ENCODE measurements around the gene MRPL14.

MRPL14 gene

DNA sequence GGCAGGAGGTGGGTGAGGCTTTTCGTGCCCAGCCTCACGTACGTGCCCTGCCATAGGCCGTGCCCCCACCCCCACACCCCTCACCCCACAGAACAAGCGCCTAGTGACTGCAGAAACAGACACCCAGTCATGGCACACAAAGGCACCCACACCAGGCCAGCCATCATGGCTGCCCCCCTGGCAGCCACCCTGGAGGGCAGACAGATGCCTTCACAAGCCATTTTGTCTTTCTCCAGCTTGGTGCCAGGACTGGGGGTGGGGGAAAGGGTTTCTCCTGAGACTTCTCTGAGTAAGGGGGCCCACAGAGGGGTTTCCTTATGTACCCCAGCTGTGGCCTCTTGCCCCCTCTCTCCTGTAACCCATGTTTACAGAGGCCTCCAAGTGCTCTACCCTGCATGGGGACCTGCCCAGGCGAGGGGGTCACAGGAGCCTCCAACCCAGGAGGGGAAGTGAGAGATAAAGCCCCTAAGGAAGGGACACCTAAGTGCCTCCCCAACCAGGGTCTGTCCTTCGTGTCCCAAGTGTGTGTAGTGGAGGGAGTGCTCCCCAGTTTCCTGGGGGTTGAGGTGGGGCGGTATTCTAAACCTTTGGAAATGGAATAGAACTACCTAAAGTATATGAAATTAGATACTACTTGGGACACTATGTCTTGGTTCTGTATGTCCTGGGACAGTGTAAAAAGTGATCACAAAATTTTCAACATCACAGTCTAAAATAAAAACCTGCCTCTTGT lies 49.9 kb downstream of the MRPL14 start:
- DNase-seq: no peak

DNA sequence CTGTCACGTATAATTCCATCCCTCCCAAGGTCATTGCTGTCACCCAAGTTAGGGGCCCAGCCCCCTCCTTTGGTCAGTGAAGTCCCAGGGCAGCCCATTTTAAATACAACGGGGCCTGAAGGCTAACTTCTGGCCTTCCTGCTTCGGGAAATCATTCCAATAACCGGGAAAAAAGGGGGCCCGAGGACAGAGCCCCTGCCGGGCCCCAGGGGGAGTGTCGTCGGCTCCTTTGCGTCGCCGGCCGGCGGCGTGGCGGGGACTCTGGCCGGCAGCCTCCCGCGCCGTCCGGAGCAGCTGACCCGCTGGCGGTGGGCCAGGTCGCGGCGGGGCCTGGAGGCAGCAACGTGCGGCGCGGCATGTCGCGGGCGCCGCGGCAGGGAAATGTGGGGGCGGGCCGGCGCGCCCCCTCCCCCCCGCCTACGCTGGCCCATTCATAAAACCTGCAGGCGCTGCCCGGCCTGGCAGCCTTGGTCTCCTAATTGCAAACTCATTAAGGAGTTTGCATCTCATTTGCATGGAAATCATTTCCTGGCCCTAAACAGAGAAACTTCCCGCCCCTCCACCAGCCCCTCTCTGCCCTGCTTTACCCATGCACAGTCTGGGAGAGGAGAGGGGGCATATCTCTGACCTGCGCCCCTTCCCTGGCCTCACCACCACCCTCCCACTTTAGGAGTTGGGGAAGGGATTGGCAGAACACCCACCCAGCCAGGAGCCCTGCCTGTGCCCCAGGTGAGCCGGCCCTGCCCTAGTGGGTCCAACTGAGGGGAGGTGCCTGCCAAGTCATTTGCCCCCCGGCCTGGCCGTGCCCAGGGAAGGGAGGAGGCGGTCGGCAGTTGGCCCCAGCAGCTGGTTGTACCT lies 50.7 kb downstream of the MRPL14 start:
- no peak for DNase-seq

DNA sequence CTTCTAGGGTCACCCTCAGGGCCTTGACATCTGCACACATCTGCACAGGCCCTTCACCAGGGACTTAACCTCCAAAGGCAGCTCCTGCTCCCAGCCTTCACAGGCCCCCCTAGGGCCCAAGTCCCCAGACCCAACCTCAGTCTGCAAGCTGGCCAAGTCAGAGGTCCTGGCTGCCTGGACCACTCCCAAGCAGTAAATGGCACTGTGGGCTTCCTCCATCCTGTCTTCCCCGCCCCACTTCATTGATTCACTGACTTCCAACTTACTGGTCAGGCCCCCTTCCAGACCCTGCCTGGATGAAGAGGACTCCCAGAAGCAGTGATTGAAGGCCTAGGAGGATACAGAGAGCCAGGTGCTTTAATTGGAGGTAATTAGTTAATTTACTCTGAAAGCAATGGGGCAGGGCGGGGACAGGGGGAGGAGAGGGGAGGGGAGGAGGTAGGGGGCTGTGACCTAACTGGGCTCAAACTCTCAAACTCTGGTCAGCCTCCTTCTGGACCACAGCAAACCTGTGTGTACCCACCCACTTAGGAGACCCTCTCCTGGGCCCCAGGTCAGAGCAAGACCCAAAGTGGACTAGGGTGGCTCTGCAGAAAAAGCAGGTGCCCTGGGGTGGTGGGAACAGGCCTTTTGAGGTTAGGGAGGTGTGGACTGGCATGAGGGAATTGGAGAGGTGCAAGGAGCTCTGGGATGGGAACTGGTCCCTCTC lies 51.5 kb downstream of the MRPL14 start:
- no peak for DNase-seq

DNA sequence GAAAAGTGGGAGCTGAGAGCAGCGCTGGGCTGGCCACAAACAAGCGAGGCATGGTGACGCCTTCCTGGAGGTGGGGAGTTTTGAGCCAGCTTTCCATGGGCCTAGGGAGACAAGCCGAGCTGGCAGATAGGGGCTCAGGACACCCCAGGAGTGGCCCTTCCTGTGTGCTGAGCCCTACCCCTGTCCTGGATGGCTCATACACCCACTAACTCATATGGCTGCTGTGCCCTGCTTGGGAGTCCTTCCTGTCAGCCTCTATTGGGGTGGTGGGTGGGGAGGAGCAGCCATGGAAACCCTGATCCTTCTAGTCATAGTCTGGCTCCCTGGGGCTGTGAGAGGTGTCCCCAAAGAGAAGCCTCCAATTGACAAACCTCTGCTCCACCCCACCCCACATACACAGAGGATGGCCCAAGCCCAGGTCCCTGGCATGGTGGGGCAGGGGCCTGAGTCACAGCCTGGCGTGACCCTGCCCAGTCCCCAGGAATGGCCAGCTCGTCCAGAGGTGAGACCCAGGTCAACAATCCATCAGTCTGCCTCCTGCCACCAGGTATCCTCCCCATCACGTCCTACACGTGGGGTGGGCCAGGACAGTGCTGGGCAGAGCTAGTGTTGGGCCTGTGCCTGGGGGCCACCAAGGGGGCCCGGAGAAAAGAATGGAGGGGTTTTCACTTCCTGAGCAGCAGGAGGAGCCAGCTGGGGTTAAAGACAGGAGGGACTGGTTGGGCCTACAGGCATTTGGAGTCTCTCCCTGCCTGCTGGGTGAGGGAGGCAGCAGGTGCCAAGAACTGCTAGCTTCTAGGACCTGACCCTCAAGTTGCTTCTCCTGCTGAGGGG lies 52.2 kb downstream of the MRPL14 start:
- no peak for DNase-seq

DNA sequence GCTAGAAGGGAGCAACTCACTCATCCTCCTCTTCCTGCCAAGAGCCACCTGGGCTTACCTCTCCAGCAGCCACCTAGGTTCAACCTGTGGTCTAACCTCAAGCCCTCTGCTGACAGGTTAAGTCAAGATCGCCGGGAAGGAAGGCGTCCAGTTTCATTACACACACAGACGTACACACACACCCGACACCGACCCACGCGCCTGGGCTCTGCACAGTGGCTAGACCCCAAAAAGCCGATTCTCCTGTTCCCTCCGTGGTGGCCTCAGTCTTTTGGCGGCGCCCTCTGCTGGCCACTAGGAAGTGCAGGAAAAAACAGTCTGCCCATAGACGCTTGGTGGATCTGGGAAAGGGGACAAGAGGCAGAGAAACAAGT lies 52.8 kb downstream of the MRPL14 start:
- DNase-seq: no peak

DNA sequence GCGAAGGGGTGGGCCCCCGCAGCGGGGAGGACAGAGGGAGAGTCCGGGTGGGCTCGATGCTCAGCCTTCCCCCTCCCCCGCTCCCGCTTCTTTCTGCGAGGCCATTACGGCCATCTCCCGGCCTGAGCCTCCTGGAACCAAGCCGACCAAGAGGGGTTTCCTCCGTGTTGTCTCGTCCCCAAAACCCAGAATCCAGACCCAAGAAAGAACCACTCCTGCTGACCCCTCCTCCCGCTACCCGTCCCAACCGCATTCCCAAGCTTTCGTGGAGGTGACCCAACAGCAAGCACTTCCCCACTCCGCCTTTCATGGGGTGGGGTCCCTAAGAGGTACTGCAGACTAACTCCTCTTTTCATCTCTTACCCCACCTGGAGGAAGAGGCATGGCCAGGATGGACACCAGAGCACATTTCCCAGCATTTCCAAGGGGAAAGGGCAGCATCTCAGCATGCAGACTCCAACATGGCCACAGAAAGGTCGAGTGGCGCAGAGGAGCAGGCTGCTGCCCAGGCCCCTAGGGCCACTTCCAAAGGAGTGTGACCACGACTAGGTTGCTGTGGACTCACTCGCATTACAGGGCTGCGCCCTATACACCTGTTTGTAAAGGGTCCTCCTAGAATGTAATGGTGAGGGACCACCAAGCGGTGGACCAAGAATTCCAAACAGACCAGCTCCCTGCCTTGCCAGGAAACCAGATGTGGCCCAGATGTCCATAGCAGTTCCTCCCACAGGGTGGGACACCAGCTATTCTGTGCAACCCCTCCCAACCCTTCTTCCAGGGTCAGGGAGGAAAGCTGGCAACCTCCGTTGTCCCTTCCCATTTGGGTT lies 53.4 kb downstream of the MRPL14 start:
- DNase-seq: no peak

DNA sequence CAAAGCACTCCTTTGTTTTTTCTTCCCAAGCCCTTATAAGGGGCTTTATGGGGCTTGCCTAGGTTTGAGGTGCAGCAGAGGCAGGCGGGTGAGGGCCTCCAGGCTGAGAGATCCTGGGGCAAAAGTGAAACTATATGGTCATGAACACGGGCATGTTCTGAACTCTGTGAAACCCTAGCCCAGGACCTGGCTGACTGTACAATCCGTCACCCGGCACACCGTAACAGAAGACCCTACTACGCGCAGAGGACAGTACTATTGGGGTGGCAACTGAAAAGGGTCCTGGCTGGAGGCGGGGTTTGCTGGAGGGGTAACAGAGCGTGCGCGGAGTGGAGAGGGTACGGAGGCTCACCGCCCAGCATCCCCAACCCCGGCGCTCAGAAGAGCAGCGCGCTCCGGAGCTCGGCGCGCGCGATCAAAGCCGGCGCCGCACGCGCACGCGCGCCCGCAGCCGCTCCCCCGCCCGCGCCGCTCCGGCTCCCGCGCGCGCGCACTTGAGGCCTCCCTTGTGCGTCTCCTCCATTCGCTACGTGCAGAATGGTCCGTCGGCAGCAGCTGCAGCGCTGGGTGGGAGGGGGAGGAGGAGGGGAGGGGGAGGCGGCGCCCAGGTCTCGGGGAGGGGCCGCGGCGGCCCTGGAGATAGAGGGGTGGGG lies 54.2 kb downstream of the MRPL14 start:
- no peak for DNase-seq

DNA sequence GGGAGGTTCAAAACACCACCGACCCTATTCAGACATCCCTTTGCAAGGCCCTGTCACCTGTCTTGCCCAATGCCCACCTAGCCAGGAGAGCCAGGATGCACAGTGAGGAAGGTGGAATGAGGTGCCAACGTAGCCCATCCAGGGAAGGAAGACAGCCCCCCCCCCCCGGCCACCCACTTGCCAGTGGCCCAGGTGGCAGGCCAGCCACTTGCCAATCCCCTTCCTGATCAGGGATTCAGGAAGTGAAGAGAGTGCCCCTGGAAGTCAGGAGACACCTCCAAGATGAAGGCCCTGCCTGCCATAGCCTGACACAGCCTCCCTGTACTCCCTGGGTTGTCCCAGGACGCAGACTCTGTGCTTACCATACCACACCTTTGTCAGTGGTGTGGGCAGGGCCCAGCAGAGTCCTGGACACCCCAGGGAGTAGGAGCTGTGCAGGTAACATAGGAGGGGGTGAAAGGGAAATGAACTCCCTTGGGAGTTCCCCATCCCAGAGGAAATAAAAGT lies 54.7 kb downstream of the MRPL14 start:
- no peak for DNase-seq

DNA sequence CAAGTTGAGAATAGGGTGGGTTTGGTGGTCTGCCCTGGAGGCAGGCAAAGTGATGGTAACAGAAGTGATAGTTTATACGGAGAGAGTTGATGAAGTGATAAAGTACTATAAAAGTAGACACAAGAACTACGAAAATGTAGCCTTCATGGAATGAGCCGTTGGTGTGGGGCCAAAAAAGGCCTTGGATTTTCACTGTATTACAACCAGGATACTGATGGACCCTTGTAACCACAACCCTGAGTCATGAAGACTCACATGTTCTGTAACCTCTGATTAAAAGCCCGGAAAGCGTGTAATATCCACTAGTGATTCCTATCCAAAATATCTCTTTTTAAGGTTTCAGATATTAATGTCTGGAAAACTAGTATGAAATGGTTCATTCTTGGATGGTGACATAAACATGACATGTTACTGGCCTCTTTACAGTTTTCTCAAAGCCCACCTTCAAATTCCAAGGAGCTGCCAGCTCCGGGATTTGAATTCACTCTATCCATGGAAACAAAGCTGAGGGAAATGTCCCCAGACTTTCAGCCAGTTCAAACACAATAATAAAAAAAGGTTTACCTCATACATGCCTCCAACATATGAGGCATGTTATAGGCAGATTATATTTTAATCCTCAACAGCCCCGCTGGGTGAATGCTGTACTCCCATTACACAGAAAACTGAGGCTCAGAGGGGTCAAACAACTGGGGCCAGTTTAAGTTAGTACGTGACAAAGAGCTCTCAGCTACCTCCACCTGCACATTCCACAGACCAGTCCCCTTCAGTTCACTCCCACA lies 55.4 kb downstream of the MRPL14 start:
- no peak for DNase-seq

DNA sequence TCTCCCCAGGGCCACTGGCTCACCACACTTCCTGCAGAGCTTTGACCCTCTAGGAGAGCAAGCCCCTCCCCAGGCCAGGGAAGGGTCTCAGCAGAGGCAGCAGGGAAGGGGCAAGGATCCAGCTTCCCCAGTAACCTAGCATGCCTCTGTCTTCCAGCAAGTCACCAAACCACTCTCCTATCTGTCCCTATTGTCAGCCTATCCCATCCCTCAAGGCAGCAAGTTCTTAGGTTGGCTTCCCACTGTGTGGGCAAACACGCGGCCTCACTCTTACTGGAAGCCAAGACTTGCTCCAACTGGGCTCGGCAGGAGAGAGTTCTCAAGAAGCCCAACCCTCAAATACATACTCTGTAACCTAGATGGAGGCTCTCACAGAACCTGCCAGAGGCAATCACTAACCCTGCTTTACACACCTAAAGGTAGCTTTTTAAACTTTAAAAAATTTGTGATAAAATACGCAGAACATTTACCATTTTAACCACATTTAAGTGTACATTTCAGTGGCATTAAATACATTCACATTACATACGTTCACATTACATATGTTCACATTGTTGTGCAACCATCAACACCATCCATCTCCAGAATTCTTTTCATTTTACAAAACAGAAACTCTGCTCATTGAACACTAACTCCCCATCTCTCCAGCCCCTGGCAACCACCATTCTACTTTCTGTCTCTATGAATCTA lies 58.5 kb downstream of the MRPL14 start:
- no peak for DNase-seq

DNA sequence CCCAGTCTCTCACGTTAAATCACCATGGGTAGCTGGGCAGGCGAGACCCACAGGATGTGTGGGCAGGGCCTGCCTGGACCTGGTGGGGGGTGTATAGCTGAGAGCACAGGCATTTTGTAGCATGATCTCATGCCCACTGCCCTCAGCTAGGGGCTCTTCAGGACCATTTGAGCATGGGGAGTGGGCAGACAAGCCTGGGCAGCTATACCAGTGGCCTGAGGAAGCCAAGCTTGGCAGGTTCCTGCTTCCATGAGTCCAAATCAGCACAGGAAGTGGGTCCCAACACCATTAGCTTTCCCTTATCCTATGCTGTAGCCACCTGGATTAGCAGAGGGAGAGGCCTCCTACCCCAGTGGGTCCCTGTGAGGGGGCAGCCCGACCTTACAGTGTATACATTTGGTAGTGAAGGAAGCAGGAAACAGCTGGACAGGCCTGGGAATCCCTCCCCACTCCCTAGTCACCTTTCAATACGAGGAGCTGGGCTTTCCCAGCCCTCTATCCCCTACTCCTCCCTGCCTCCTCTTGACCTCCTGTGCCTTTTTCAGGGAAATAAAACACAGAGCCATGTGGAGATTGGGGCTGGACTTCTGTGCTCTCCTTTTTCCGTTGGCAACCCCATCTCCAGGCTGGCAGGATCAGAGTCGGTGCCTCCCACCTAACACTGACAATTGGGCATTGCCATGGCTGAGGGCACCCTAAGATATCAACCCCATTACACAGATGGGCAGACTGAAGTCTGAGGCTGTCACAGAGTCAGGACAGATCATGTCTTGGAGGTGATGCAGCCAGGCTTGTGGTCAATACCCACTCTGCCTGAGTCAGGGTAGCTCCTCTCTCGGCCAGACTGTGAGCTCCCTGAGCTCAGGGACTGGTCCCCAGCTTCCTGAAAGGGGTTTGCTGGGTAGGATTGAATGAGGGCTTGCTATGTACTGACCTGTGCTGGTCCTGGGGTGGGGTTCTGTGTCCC lies 59.8 kb downstream of the MRPL14 start:
- DNase-seq: no peak

DNA sequence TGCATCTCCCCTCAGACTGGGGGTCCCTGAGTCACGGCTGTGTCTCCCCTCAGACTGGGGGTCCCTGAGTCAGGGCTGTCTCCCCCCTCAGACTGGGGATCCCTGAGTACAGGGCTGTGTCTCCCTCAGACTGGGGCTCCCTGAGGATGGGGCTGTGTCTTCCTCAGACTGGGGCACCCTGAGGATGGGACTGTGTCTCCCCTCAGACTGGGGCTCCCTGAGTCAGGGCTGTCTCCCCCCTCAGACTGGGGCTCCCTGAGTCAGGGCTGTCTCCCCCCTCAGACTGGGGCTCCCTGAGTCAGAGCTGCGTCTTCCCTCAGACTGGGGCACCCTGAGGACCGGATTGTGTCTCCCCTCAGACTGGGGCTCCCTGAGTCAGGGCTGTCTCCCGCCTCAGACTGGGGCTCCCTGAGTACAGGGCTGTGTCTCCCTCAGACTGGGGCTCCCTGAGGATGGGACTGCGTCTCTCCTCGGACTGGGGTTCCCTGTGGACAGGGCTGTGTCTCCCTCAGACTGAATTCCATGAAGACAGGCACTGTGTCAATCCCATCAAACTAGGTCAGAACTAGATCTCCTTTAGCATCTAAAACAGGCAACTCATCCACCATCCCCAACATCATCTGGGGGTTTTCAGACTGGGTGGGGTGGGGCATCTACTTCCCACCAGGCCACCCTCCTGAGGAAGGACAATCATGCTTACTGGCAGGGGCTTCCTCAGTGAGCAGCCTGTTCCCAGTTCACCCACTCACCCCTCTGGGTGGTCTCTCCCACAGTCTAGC lies 60.7 kb downstream of the MRPL14 start:
- DNase-seq: no peak

DNA sequence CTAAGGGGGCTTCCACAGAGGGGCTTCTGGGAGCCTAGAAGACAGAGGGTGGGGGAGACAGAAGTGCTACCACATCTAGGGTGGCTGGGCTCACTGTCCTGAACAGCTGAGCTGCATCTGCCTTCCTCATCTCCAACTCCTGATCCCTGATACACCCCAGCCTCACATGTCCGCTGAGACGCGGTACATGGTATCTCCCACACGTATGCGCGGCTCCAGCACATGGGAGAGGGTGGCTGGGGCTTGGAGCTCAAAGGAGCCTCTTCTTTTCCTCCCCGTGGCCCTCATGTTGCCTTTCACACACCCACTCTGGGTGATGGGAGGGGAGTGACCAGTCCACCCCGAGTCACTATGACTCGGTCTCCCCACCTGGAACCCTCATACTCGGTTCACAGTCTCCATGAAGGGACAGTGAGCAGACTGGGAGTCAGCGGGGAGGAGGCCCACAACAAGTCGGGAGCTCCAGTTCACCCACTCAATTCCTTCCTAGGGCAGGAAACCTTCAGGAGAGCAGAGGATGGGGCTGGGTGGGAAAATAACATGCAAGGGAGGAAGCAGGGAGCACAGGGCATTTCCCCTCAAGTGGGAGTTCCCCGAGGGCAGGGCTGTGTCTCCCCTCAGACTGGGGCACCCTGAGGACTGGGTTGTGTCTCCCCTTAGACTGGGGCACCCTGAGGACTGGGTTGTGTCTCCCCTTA lies 61.7 kb downstream of the MRPL14 start:
- no peak for DNase-seq

DNA sequence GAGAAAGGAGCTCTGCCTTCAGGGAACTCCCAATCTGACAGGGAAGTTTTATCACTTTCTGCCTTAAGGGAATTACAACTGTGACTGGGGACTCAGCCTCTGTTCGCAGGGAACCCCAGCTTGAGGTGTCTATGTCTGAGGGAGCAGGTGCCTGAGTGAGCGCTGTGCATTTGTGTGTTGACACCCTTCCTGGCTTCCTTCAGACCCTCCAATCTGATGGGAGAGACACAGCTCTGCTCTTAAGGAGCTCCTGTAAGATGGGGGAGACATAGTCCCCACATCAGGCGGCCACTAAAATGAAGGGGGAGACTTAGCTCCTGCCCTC lies 62.3 kb downstream of the MRPL14 start:
- no peak for DNase-seq

DNA sequence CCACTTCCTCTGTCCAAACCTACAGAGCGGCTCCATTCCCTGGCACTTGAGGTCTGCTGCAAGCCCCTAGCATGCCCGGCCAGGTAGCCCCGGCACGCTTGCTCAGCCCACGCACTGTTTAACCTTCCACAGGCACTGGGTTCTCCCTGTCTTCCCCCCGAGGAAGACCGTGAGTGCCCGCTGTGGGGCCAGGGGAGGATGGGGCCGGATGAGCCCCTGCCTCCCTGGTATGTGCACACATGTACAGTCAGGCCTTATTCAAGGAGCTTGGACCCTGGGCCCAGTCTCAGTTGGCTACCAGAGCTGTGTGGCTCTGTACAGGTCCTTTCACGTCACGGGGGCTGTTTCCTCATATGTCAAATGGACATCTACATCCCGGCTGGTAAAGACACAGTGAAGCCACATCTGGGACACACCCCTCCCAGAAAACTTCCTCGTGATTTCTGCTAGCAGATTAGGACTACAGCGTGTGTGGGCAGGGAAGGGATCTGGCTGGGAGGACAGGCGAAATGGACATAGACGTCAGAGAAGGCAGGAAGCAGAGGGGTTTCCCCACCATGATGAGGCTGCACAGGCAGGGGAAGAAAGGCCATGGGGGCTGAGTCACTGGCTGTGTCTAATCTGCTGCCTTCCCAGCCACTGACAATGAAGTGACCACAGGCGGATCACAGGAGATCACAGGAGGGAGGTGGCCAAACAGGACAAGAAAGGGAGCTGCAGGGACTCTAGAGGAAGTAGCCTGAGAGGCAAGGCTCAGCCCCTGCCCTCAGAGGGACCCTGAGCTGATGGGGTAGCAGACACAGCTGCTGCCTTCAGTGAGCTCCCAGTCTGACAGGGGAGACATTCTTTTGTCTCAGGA lies 62.9 kb downstream of the MRPL14 start:
- DNase-seq: no peak

DNA sequence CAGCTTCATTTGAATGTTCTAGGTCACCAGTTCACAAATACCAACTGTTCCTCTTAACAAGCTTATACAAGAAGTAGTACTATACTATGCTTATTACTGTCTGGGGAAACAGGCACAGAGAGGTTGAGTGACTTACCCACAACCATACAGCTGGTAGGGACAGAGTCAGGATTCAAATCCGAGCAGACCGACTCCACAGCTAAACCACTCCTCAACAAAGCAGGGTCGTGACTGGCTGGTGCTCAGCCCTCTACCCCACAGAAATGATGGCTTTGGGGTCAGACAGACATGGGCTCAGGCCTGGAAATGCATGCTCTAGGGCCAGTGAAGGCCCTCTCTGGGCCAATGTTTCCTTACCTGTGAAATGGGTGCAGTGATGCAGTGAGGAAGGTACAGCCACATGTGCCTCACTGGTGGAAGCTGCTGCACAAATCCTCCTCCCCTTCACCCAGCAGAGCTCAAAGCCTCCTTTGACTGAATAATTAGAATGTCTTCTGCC lies 63.6 kb downstream of the MRPL14 start:
- no peak for DNase-seq
